Brain pericyte (primary cell): Measurements from ENCODE around the gene MALSU1.

ENCODE experiments used
- DNase-seq: peaks from one replicate; pipeline ENCODE4 v3.0.0-alpha.2; 2012; ENCODE audit warnings: low read depth, low spot score

Gene MALSU1

GRCh38 chr7:23335136-23335535 is 36.0 kb downstream of the MALSU1 start:
- no peak for DNase-seq

GRCh38 chr7:23335621-23336020 is 36.5 kb downstream of the MALSU1 start:
- no peak for DNase-seq

- no peak for DNase-seq
These were observed 36.9 kb downstream of the MALSU1 start for GRCh38 chr7:23336086-23336485.

- DNase-seq, result no peak
These were observed 37.7 kb downstream of the MALSU1 start for GRCh38 chr7:23336799-23337283.

GRCh38 chr7:23337374-23337773 is 38.2 kb downstream of the MALSU1 start:
- no peak for DNase-seq

- DNase-seq, result no peak
These were observed 39.3 kb downstream of the MALSU1 start for GRCh38 chr7:23338439-23338838.

GRCh38 chr7:23338863-23339262 is 39.7 kb downstream of the MALSU1 start:
- no peak for DNase-seq

GRCh38 chr7:23341846-23342598 is 42.9 kb downstream of the MALSU1 start:
- DNase-seq, result no peak

- no peak for DNase-seq
These were observed 44.0 kb downstream of the MALSU1 start for GRCh38 chr7:23343102-23343501.

- DNase-seq, result no peak
These were observed 44.8 kb downstream of the MALSU1 start for GRCh38 chr7:23343806-23344475.

- DNase-seq, result no peak
These were observed 46.5 kb downstream of the MALSU1 start for GRCh38 chr7:23345601-23346000.

- DNase-seq, result no peak
These were observed 47.2 kb downstream of the MALSU1 start for GRCh38 chr7:23346316-23346715.

- DNase-seq, result no peak
These were observed 48.0 kb downstream of the MALSU1 start for GRCh38 chr7:23347033-23347681.

- no peak for DNase-seq
These were observed 48.6 kb downstream of the MALSU1 start for GRCh38 chr7:23347682-23348180.

- DNase-seq, result no peak
These were observed 50.5 kb downstream of the MALSU1 start for GRCh38 chr7:23349484-23350157.

- no peak for DNase-seq
These were observed 51.3 kb downstream of the MALSU1 start for GRCh38 chr7:23350466-23350865.

GRCh38 chr7:23353172-23353571 is 54.0 kb downstream of the MALSU1 start:
- no peak for DNase-seq

- no peak for DNase-seq
These were observed 57.0 kb downstream of the MALSU1 start for GRCh38 chr7:23356168-23356567.

GRCh38 chr7:23356726-23357125 is 57.6 kb downstream of the MALSU1 start:
- DNase-seq, result no peak

GRCh38 chr7:23357190-23358093 is 58.3 kb downstream of the MALSU1 start:
- no peak for DNase-seq

- DNase-seq, result no peak
These were observed 59.1 kb downstream of the MALSU1 start for GRCh38 chr7:23358152-23358674.
